GM10266 (cell line): ENCODE measurements around the gene CCNDBP1.
A peak's percentile ranks its signal among the peaks of the same experiment; 100 is the strongest.

Source experiments
- DNase-seq: peaks from one replicate; pipeline ENCODE4 v3.0.0; 2012; ENCODE audit errors: extremely low spot score
- CTCF ChIP-seq: IDR thresholded peaks from 2 replicates; pipeline ENCODE4 v1.5.1; 2012; ENCODE audit warnings: mild to moderate bottlenecking, low read depth; ENCODE audit not compliant: control insufficient read depth, insufficient read depth; ENCODE audit errors: missing control alignments

CCNDBP1 gene

GRCh38 chr15:43185157-43186002 is at the start of gene CCNDBP1:
Gene CCNDBP1 (plus strand): TSS chr15:43185403. CDS start chr15:43185499, 96 bp downstream.
- peak; percentile 51 for TF ChIP-seq CTCF
- peak; percentile 99 for DNase-seq

GRCh38 chr15:43143203-43143941 is 41.8 kb upstream of the CCNDBP1 start:
- TF ChIP-seq CTCF, result no peak
- DNase-seq, result peak; percentile 35

GRCh38 chr15:43144512-43144911 is 40.7 kb upstream of the CCNDBP1 start:
- no peak for DNase-seq
- no peak for TF ChIP-seq CTCF

GRCh38 chr15:43146184-43146583 is 39.0 kb upstream of the CCNDBP1 start:
- no peak for DNase-seq
- TF ChIP-seq CTCF, result no peak

GRCh38 chr15:43150191-43150929 is 34.8 kb upstream of the CCNDBP1 start:
- DNase-seq, result no peak
- no peak for TF ChIP-seq CTCF

- no peak for TF ChIP-seq CTCF
- no peak for DNase-seq
Observed at GRCh38 chr15:43151688-43152087, 33.5 kb upstream of the CCNDBP1 start.

GRCh38 chr15:43153269-43153668 is 31.9 kb upstream of the CCNDBP1 start:
- DNase-seq, result no peak
- no peak for TF ChIP-seq CTCF
